Measurements from ENCODE around the gene PRDM4. TPM values are rescaled to one million over a fixed set of nuclear protein-coding genes. Genes with fewer than 3 reads are reported as not detected.
"Not testable (repeated sequence)": the region's sequence is repeated elsewhere in the genome, so short reads cannot be mapped to it uniquely, and the experiment has no call there.

PRDM4 gene
- polyA plus RNA-seq, 1 of the 3 experiments (the other 2 are of a cell fraction): 22.1 TPM

- H3K27ac ChIP-seq (ENCODE audit: low read depth in 2 of 2, low read length in 1 of 2); CTCF ChIA-PET; H2AFZ ChIP-seq (ENCODE audit: low read depth); H3K9ac ChIP-seq; H3F3A ChIP-seq (replicated peaks; ENCODE audit: insufficient read depth); H3K4me3 ChIP-seq (ENCODE audit: low read depth in 2 of 2, low read length in 1 of 2); H3K9me2 ChIP-seq; POLR2A ChIA-PET; H3K9me3 ChIP-seq; H3K4me1 ChIP-seq (ENCODE audit: control insufficient read depth in 1 of 2, insufficient read depth in 2 of 2, low read depth in 1 of 2, low read length in 1 of 2); H3K36me3 ChIP-seq (replicated peaks in 1 of 2; ENCODE audit: control insufficient read depth in 1 of 2, insufficient read depth in 2 of 2, low read length in 1 of 2); DNase-seq; H4K20me1 ChIP-seq (ENCODE audit: insufficient read depth); H3K27me3 ChIP-seq (ENCODE audit: insufficient read depth); H3K4me2 ChIP-seq; H3K79me2 ChIP-seq (ENCODE audit: insufficient read depth): not testable (repeated sequence)
- no CpG with 5 or more reads among the region's 1 CpG for WGBS (ENCODE audit: low lambda C conversion rate)
These were observed 33.2 kb downstream of the PRDM4 start for GRCh38 chr12:107727742-107728141.

DNA sequence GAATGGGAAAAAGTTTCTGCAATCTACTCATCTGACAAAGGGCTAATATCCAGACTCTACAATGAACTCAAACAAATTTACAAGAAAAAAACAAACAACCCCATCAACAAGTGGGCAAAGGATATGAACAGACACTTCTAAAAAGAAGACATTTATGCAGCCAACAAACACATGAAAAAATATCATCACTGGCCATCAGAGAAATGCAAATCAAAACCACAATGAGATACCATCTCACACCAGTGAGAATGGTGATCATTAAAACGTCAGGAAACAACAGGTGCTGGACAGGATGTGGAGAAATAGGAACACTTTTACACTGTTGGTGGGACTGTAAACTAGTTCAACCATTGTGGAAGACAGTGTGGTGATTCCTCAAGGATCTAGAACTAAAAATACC, 33.6 kb downstream of the PRDM4 start:
- H3K9ac ChIP-seq; POLR2A ChIA-PET; DNase-seq; H4K20me1 ChIP-seq (ENCODE audit: insufficient read depth); H3K27ac ChIP-seq (ENCODE audit: low read depth in 2 of 2, low read length in 1 of 2); CTCF ChIA-PET; H3K4me3 ChIP-seq (ENCODE audit: low read depth in 2 of 2, low read length in 1 of 2); H3K9me3 ChIP-seq; H3K27me3 ChIP-seq (ENCODE audit: insufficient read depth); H3K4me1 ChIP-seq (ENCODE audit: control insufficient read depth in 1 of 2, insufficient read depth in 2 of 2, low read depth in 1 of 2, low read length in 1 of 2); H3K4me2 ChIP-seq; H3K9me2 ChIP-seq; H3K36me3 ChIP-seq (replicated peaks in 1 of 2; ENCODE audit: control insufficient read depth in 1 of 2, insufficient read depth in 2 of 2, low read length in 1 of 2); H3K79me2 ChIP-seq (ENCODE audit: insufficient read depth); H3F3A ChIP-seq (replicated peaks; ENCODE audit: insufficient read depth); H2AFZ ChIP-seq (ENCODE audit: low read depth): not testable (repeated sequence)
- 14% methylated on average over 1 of the region's 1 CpG for WGBS (ENCODE audit: low lambda C conversion rate)

GRCh38 chr12:107718606-107719005, 42.3 kb downstream of the PRDM4 start:
- 94% methylated on average over 1 of the region's 1 CpG for WGBS (ENCODE audit: low lambda C conversion rate)
- Histone ChIP-seq H3K4me3 (ENCODE audit: low read depth in 2 of 2, low read length in 1 of 2) (no peak overlapping the region), H3K9ac (no peak overlapping the region), H3K79me2 (ENCODE audit: insufficient read depth) (no peaks in the 10 kb centered on the region), H3K27ac (ENCODE audit: low read depth in 2 of 2, low read length in 1 of 2) (no peak overlapping the region), H3K27me3 (ENCODE audit: insufficient read depth) (no peaks in the 10 kb centered on the region), H2AFZ (ENCODE audit: low read depth) (no peak overlapping the region), H3K4me2 (no peak overlapping the region), H3K9me3 (no peaks in the 10 kb centered on the region), H3F3A (replicated peaks; ENCODE audit: insufficient read depth) (peaks cover 17% of the 10 kb centered on the region), H3K9me2 (no peaks in the 10 kb centered on the region), H3K36me3 (replicated peaks in 1 of 2; ENCODE audit: control insufficient read depth in 1 of 2, insufficient read depth in 2 of 2, low read length in 1 of 2) (peaks cover 19 to 21% of the 10 kb centered on the region in 2 experiments), H3K4me1 (ENCODE audit: control insufficient read depth in 1 of 2, insufficient read depth in 2 of 2, low read depth in 1 of 2, low read length in 1 of 2) (no peaks in the 10 kb centered on the region), H4K20me1 (ENCODE audit: insufficient read depth) (no peaks in the 10 kb centered on the region)
- ChIA-PET CTCF (no interaction called here), POLR2A (no interaction called here)
- no peak for DNase-seq
- TF ChIP-seq NRF1 (IDR thresholded peaks at IDR 0.05; ENCODE audit: low read depth, low read length) (no peak), FOSL2 (IDR thresholded peaks at IDR 0.05; ENCODE audit: borderline replicate concordance, low read depth) (no peak), GABPA (IDR thresholded peaks at IDR 0.05; ENCODE audit: low read depth) (no peak), CTCF (IDR thresholded peaks at IDR 0.05) (no peak), SIN3A (IDR thresholded peaks at IDR 0.05; ENCODE audit: borderline replicate concordance, low read depth, low read length) (no peak)
- TF ChIP-seq, protein P1, sequence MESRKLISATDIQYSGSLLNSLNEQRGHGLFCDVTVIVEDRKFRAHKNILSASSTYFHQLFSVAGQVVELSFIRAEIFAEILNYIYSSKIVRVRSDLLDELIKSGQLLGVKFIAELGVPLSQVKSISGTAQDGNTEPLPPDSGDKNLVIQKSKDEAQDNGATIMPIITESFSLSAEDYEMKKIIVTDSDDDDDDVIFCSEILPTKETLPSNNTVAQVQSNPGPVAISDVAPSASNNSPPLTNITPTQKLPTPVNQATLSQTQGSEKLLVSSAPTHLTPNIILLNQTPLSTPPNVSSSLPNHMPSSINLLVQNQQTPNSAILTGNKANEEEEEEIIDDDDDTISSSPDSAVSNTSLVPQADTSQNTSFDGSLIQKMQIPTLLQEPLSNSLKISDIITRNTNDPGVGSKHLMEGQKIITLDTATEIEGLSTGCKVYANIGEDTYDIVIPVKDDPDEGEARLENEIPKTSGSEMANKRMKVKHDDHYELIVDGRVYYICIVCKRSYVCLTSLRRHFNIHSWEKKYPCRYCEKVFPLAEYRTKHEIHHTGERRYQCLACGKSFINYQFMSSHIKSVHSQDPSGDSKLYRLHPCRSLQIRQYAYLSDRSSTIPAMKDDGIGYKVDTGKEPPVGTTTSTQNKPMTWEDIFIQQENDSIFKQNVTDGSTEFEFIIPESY (IDR thresholded peaks at IDR 0.05; ENCODE audit: borderline replicate concordance, low read depth): no peak
